RWPE1 (cell line): ENCODE measurements around the gene NCAPD3.

Experiments
- CTCF ChIA-PET: fragments of 350-600 bp; sonication (Branson Sonifier 250); formaldehyde crosslinking; extraction: SDS; loops from one replicate; lab custom pipeline; 2021; lab: Yijun Ruan, JAX
- POLR2A ChIA-PET: fragments of 400-600 bp; formaldehyde crosslinking; extraction: SDS; loops from one replicate; lab custom pipeline; 2020; ENCODE audit warnings: antibody characterized with exemption; ENCODE audit not compliant: low non-redundant PET; lab: Yijun Ruan, JAX
- DNase-seq: peaks from one replicate; pipeline ENCODE4 v3.0.0; 2012; ENCODE audit warnings: low spot score
- H3K27ac ChIP-seq: fragments of 450-650 bp; 2 replicates; pipeline ENCODE4 v1.5.1; 2017
- TF ChIP-seq, protein P1 (sequence below): fragments of 450-650 bp; conservative IDR thresholded peaks from 2 replicates; pipeline ENCODE4 v1.5.1; 2017; ENCODE audit warnings: low read depth, mild to moderate bottlenecking

The NCAPD3 gene

DNA sequence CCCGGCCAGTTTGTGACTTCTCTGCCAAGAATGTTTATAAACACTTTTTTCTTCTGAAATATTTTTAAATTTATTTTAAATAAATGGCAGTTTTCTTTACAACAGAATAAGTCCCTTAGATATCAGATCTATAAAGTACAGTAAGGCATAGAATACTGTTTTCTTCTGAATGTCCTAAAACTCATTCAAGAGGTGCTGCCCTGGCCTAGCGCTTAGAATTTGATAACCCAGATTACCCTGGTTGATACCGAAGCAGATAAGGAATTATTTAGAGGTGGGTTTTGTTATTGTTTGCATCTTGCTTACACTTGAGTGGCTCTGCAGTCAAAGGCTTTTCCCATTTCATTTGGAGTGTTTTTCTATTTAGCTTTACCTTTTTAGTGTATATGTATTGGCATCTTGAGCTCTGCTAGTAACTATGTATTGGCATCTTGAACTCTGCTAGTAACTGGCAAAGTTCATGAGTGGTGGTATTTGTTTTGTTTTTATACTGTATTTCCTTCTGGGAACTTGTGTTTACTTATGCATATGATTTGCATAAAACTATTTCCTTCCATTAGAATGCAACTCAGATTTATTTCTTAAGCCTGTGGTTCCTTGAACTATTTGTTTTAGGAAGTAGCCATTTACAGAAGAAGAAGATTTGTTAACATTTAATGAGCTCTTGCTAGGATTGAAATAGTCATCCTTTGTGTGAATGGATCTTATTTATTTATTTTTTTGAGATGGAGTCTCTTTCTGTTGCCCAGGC, 30.8 kb upstream of the NCAPD3 start:
- H3K27ac ChIP-seq, result no peak overlapping the region
- no peak for DNase-seq
- ChIA-PET CTCF (interaction anchor here (0.6 kb wide), 1 partner anchor 19 kb away, joined by 8 read pairs; no protein-coding TSS in a partner anchor), POLR2A (no interaction called here)
- TF ChIP-seq, protein P1, sequence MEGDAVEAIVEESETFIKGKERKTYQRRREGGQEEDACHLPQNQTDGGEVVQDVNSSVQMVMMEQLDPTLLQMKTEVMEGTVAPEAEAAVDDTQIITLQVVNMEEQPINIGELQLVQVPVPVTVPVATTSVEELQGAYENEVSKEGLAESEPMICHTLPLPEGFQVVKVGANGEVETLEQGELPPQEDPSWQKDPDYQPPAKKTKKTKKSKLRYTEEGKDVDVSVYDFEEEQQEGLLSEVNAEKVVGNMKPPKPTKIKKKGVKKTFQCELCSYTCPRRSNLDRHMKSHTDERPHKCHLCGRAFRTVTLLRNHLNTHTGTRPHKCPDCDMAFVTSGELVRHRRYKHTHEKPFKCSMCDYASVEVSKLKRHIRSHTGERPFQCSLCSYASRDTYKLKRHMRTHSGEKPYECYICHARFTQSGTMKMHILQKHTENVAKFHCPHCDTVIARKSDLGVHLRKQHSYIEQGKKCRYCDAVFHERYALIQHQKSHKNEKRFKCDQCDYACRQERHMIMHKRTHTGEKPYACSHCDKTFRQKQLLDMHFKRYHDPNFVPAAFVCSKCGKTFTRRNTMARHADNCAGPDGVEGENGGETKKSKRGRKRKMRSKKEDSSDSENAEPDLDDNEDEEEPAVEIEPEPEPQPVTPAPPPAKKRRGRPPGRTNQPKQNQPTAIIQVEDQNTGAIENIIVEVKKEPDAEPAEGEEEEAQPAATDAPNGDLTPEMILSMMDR, result no peak

DNA sequence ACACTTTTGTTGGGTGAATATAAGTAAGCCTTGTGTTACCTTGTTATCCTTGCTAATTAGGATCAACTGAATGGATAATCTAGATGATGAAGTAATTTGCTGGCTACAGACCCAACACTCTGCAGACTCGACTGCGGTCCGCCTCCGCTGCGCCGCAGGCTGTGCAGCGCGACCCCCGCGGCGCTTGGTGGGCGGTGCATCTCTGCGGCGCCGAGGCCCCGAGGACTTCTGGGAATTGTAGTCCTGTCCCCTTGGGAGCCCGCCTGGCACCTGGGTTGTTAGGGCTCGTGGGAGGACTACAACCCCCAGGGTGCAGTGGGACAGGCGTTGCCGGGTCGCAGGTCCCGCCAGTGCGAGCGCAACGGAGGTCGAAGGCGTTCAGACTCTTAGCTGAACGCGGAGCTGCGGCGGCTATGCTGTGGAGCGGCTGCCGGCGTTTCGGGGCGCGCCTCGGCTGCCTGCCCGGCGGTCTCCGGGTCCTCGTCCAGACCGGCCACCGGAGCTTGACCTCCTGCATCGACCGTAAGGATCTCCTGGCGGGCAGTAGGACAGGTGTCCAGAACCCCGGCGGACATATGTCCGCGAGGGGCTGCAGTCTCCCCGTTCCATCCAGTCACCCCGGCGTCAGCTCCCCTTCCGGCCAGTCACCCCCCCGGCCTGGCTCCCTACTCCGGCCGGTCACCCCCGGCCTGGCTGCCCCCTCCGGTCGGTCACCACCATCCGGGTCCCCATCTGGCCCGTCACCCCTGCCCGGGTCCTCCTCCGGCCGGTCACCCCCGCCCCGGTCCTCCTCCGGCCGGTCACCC, 29.6 kb upstream of the NCAPD3 start, which contains the start of the genes ACAD8 and THYN1:
Gene ACAD8 (plus strand): TSS at position 381 of the 806 bp plus-strand sequence. CDS start 33 bp downstream, at position 414.
Gene THYN1 (minus strand): TSS at position 165 of the 806 bp plus-strand sequence. CDS start 470 bp downstream, outside the sequence.
- H3K27ac ChIP-seq, result peak within 1 kb of the TSS; percentile 67
- CTCF ChIA-PET, result interaction anchor here (0.7 kb wide), 1 partner anchor 10 kb away, joined by 4 read pairs; no protein-coding TSS in a partner anchor
- POLR2A ChIA-PET, result no interaction called here
- TF ChIP-seq, protein P1, result no peak
- peak; percentile 98 for DNase-seq

DNA sequence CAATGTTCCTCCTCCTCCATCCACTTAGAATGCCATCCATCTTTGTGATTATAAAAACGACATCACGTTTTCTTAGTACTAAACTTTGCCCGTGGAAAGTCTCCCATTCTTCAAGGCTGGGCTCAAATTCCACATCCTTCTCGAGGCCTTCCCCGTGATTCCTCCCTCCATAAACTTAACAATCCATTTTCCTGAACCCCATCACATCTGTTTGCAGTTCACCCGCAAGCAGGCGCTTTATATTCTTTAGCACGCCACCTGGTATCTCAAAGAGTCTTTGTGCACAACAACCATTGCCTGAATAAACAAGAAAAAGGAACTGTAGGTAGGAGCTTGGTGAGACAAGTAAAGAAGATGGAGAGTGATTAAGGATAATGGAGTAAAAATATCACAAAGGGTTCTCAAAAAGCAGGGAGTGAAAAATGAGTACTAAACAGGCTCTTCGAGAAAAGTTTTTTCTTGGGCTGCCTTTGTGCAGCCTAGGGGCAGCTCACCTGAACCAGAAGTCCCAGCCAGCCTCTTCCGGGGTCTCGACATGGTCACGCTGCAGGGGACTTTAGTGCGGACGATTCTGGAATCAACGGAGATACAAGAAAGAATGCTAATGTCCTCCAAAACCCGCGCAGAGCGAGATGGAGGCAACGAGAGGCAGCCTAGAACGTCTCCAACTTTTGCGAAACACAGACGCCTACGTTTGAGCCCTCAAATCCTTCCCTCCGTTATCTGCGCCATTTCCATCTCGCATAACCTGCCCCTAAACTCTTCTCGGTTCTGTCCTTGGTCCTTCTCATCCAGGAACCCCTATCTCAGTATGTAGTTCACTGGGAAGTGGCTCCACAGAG, 28.8 kb upstream of the NCAPD3 start:
- peak overlapping the region; percentile 67 for H3K27ac ChIP-seq
- TF ChIP-seq, protein P1, result no peak
- CTCF ChIA-PET, result interaction anchor here (2.1 kb wide), 1 partner anchor 9 kb away, joined by 9 read pairs; no protein-coding TSS in a partner anchor
- peak; percentile 27 for DNase-seq
- POLR2A ChIA-PET, result no interaction called here

DNA sequence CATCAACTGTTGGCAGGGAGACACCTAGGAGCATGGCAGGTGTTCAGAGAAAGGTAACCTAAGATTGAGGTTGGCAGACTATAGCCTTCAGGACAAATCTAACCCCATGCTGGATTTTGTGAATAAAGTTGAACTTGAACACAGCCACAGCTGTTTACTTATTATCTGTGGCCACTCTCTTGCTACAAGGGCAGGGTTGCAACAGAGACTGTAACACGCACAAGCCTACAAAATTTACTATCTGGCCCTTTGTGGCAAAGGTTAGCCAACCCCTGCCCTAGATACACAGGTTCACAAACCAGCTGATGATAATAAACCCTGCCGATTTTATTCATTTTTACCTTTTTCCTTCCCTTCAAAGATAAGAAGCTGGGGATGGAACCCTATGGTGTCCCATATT, 26.9 kb upstream of the NCAPD3 start:
- POLR2A ChIA-PET, result interaction anchor here (1.3 kb wide), 1 partner anchor 26 kb away, joined by 3 read pairs; the partner anchor contains the start of genes NCAPD3 and VPS26B
- CTCF ChIA-PET, result interaction anchor here (2.1 kb wide), 1 partner anchor 11 kb away, joined by 9 read pairs; no protein-coding TSS in a partner anchor

DNA sequence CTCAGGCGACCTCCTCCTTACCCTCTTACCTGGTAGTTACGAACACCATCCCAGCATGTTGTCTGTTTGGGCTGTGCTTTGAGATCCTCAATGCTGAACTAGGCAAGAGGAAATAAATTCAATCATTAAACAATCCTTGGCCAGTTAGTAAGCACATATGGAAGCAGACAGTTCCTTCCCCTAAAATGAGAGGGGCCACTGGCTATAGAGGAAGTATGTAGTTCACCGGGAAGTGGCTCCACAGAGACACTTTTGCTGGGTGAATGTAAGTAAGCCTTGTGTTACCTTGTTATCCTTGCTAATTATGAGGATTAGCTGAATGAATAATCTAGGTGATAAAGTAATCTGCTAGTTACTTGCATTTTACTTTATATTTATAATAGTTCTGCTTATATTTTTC, 26.5 kb upstream of the NCAPD3 start:
- no peak overlapping the region for H3K27ac ChIP-seq
- CTCF ChIA-PET, result no interaction called here
- DNase-seq, result no peak
- TF ChIP-seq, protein P1, result no peak
- POLR2A ChIA-PET, result no interaction called here

More for the DNA sequence above, 26.9 kb upstream of the NCAPD3 start:
- H3K27ac ChIP-seq, result no peak overlapping the region
- no peak for DNase-seq
- TF ChIP-seq, protein P1, result no peak
